ENCODE measurements around the gene PLK5.
"Not testable (repeated sequence)": the region's sequence is repeated elsewhere in the genome, so short reads cannot be mapped to it uniquely, and the experiment has no call there.

Gene PLK5

GRCh38 chr19:1525343-1525742 is 1.5 kb downstream of the PLK5 start:
- no peak for DNase-seq (ENCODE audit: low spot score)

DNA sequence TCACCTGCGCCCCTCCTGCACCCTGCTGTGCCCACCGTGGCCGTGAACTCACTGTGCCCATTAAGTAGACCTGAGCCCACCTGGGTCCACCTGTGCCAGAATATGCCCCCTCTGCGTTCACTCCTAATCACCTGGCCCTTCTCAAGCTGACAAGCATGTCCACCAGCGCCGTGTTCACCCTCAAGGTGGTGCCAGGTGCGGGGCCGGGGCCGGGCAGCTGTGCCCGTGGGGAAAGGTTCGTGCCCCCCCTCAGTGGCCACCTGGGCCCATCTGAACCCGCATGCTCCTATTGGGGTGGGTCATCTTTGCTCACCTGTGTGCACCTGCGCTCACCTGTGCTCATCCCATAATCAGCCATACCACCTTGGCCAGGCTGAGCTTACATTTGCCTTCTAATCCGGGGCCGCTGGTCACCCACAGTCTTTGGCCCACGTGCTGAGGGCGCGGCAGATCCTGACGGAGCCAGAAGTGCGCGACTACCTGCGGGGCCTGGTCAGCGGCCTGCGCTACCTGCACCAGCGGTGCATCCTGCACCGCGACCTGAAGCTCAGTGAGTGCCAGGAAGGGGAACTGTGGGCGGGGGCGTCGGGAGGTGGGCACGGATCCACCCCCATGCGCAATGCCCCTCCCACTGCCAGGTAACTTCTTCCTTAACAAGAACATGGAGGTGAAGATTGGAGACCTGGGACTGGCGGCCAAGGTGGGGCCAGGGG is 2.3 kb downstream of the PLK5 start:
- DNase-seq (ENCODE audit: low spot score): no peak

DNA sequence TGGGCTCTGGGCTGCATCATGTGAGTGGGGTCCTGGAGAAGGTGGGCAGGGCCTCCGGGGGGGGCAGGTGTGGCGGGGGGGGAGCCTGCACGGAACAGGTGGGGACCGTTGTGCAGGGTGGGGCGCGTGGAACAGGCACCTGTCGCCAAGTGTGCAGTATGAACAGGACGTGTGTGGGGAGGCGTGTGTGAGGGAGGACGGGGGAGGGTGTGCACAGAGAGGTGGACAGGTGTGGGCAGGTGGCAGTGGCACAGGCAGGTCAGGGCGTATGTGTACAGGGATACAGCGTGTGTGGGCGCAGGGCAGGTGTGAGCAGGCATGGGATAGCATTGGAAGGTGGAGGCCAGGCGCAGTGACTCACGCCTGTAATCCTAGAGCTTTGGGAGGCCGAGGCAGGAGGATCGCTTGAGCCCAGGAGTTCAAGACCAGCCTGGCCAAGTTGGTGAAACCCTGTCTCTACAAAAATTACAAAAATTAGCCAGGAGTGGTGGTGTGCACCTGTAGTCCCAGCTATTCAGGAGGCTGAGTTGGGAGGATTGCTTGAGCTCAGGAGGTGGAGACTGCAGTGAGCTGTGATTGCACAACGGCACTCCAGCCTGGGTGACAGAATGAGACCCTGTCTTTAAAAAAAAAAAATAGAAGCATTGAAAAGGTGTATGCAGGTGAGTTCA is 3.2 kb downstream of the PLK5 start:
- DNase-seq (ENCODE audit: low spot score): no peak

GRCh38 chr19:1527650-1528309 is 3.9 kb downstream of the PLK5 start:
- DNase-seq (ENCODE audit: low spot score): no peak

DNA sequence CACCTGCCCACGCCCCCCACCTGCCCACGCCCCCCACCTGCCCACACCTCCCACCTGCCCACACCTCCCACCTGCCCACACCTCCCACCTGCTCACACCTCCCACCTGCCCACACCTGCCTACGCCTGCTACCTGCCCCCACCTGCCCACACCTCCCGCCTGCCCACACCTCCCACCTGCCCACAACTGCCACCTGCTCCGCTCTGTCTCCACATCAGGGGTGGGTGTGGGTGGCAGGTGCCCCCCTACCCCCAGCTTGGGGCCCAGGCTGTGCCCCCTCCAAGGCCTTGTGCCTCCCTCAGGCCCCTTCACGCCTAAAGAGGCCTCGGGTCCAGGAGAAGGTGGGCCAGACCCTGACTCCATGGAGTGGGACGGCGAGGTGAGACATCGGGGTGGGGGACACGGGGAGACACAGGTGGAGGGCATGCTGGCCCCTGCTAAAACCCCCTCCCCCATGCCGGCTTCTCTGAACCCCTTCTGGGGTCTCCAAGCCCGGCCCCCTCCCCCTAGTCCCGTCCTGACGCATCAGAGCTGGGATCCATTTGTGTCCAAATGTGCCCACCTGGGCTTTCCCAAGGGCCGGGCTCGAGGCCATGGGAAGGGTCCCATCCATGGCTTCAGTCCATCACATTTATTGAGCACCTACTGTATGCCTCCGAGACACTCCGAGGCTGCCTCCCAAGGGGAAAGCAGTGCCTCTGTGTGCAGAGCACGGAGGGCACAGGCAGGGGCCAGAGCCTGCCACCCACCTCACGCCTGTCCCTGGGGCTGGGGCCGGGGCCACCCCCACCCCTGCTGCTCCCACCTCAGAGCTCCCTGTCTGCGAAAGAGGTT is 4.9 kb downstream of the PLK5 start:
- DNase-seq (ENCODE audit: low spot score): no peak

- no peak for DNase-seq (ENCODE audit: low spot score)
Measured at GRCh38 chr19:1529430-1529816, 5.5 kb downstream of the PLK5 start.

DNA sequence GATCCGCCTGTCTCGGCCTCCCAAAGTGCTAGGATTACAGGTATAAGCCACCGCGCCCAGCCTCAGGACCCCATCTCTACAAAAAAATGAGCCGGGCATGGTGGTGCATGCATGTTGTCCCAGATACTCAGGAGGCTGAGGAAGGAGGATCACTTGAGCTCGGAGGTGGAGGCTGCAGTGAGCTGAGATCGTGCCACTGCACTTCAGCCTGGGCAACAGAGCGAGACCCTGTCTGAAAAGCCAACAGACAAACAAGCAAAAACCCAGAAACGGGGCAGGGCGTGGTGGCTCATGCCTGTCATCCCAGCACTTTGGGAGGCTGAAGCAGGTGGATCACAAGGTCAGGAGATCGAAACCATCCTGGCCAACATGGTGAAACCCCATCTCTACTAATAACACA is 7.0 kb downstream of the PLK5 start:
- DNase-seq (ENCODE audit: low spot score): not testable (repeated sequence)

GRCh38 chr19:1531587-1531986 is 7.7 kb downstream of the PLK5 start:
- DNase-seq (ENCODE audit: low spot score): no peak

DNA sequence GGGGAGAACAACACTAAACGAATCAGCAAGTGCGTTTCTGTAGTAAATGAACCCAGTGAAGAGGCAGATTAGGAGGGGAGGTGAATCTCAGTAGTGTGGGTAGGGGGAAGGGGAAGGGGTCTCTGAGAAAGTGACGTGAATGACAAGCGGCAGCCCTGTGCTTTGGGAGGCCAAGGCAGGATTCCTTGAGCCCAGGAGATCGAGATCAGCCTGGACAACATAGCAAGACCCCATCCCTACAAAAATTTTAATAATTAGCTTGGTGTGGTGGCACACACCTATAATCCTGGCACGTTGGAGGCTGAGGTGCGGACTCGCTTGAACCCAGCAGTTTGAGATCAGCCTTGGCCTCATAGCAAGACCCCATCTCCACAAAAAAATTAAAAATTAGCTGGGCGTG is 8.1 kb downstream of the PLK5 start:
- no peak for DNase-seq (ENCODE audit: low spot score)

DNA sequence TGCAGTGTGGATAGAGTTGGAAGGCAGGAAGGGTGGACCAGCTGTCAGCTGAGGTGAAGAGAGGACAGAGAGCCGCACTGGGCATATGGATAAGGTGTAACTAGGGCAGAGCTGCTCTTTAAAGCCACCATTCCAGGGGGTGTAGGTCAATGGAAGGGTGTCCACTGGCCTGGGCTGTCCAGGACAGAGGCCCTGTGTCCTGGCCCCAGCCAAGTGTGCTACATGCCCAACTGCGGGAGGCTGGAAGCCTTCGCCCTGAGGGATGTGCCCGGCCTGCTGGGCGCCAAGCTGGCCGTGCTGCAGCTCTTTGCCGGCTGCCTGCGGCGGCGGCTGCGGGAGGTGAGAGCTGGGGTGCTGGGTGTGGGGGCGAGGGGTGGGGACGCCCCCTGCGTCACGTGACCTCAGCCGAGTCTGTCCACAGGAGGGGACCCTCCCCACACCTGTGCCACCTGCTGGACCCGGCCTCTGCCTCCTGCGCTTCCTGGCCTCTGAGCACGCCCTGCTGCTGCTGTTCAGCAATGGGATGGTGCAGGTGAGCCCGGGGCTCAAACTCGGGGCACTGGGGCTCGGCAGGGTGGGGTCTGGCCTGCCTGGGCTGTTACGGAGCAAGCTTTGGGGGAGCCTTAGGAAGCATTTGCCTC is 9.8 kb downstream of the PLK5 start:
- no peak for DNase-seq (ENCODE audit: low spot score)

GRCh38 chr19:1534972-1535371 is 11.1 kb downstream of the PLK5 start:
- no peak for DNase-seq (ENCODE audit: low spot score)

DNA sequence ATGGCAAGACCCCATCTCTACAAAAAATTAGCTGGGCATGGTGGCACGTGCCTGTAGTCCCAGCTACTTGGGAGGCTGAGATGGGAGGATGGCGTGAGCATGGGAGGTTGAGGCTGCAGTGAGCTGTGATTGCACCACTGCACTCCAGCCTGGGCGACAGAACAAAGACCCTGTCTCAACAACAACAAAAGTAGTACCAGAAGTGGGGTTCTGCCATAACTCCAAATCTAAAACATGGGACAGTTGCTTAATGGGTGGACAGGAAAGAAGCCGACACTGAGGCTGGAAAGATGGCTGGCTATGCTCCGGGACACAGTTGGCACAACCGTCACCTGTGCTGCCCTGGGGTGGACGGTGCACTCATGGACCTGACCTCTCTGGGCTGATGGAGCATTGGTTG is 11.8 kb downstream of the PLK5 start:
- DNase-seq (ENCODE audit: low spot score): not testable (repeated sequence)

- DNase-seq (ENCODE audit: low spot score): no peak
Measured at GRCh38 chr19:1538978-1539377, 15.1 kb downstream of the PLK5 start.

- DNase-seq (ENCODE audit: low spot score): not testable (repeated sequence)
Measured at GRCh38 chr19:1539749-1540148, 15.9 kb downstream of the PLK5 start.

DNA sequence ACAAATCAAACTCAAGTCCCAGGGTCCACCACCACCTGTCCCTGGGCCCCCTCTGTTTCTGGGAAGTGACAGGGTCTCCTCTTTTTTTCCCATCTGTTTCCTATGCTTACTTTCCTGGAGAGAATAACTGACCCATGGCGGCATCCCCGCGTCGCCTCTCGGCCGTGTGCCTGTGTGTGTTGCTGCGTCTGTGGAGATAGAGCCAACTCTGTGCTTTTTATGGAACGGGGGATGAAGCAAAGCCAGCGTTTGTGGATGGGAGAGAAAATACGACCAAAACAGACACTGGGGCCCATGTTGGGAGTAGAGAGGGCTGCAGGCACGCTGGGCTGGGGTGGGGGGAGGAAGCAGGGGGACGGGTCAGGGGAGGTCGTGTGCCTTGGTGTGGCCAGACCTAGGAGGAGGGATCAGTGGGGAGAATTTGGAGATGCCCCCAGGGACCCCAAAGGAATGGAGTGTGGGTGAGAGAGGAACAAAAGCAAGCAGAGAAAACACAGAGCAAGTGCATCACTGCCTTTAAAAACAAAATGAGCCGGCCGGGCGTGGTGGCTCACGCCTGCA is 16.6 kb downstream of the PLK5 start:
- no peak for DNase-seq (ENCODE audit: low spot score)

GRCh38 chr19:1549332-1549945 is 25.6 kb downstream of the PLK5 start:
- DNase-seq (ENCODE audit: low spot score): no peak

DNA sequence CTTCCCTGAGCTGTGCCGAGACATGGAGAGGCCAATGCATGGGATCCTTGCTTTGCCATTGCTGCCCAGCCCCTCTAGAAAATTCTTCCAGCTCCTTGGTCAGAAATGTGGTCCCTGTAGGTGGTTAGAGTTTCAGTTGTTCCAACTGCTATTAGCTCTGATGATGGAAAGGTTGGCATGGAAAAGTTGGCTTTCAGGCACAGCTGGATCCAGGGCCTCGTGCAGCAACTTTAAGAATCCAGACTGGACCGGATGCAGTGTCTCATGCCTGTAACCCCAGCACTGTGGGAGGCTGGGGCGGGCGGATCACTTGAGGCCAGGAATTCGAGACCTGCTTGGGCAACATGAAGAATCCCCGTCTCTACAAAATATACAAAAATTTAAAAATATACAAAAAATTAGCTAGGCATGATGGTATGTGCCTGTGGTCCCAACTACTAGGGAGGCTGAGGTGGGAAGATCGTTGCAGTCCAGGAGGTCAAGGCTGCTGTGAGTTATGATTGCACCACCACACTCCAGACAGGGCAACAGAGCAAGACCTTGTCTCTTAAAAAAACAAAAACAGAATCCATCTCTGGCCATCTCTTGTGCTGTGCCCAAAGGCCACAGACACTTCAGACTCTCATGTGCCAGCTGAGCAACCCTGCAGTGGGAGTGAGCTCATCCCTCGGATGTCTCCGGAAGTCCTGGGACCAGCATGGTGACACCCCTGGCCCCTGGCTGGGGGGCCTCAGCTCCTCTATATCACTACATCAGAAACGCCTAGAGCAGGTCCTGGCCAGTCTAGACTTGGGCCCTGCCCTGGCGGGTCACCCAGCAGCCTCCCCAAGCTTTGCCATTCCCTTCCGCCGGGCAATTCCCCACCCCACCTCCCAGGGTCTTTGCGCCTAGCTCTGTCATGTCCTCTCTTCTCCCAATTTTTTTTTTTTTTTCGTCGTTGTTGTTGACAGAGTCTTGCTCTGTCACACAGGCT is 27.5 kb downstream of the PLK5 start:
- DNase-seq (ENCODE audit: low spot score): no peak

DNA sequence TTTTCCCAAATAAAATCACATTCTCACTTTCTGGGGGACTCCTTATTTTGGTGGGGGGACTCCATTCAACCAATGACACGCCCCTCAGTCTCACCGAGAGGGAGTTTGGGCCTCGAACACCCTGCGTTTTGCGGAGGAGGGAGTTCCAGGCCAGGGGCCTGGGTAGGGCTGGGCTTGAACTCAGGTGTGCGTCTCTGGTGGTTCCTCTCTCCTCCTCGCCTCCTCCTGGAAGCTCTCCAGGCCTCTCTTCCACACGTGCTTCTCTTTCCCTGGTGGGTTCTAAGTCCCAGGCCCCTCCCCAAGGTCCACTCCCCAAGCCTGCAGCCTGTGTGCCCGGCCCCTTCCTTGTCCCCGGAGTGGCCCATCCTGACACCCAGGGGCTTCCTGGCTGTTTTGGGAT is 29.5 kb downstream of the PLK5 start:
- no peak for DNase-seq (ENCODE audit: low spot score)

DNA sequence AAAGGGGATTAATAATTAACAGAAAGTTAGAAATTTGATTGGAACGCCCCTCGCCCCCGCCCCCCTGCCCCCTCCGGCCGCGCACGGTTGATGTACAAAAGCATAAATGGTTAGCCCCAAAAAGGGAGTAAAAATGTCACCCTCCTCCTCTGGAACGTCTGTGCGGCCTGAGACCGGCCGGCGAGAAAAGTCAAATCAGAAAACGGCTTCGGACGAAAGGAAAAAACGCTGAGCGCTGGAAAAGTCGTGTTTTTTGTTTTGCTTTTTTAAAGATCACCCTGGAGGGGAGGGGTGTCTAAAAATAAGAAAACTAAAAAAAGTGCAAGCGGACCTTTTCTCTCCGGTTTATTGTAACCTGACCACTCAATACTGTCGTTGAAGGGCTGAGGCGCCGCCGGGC is 31.1 kb downstream of the PLK5 start:
- no peak for DNase-seq (ENCODE audit: low spot score)
